ENCODE results near the gene RSBN1L. TPM values are rescaled to one million over a fixed set of nuclear protein-coding genes. Genes with fewer than 3 reads are reported as not detected.

Gene RSBN1L
- polyA plus RNA-seq, 1 donor (not counting 4 experiments of a cell fraction or from before 2014, with no cell fraction given) = 9.6 TPM

- DNase-seq (ENCODE audit: low read depth, low spot score) = no peak
- peaks cover 2% of the 10 kb centered on the region for H4K20me1 ChIP-seq (ENCODE audit: control insufficient read depth, extremely low read depth, insufficient read depth, low read length)
- H3K36me3 ChIP-seq (ENCODE audit: control insufficient read depth in 2 of 2, extremely low read depth in 1 of 2, insufficient read depth in 2 of 2, low read length in 2 of 2) = peaks cover 2 to 4% of the 10 kb centered on the region in 2 experiments
- H3K4me1 ChIP-seq (ENCODE audit: control insufficient read depth, extremely low read depth, insufficient read depth, low read length) = peaks cover 7% of the 10 kb centered on the region
- H3K27me3 ChIP-seq (ENCODE audit: control insufficient read depth, extremely low read depth, insufficient read depth, low read length) = no peaks in the 10 kb centered on the region
- H3K9me1 ChIP-seq (ENCODE audit: control insufficient read depth, extremely low read depth, insufficient read depth, low read length) = no peaks in the 10 kb centered on the region
- H3K27ac ChIP-seq (ENCODE audit: control insufficient read depth, insufficient read depth, low read length) = no peak overlapping the region
- H3K4me3 ChIP-seq (ENCODE audit: control insufficient read depth in 2 of 3, extremely low read depth in 1 of 3, insufficient read depth in 2 of 3, low read depth in 1 of 3, low read length in 3 of 3) = no peak overlapping the region
- FAIRE-seq = no peak
- no peak overlapping the region for H2AFZ ChIP-seq (ENCODE audit: control insufficient read depth, low read length)
- peaks cover 46% of the 10 kb centered on the region for H3K79me2 ChIP-seq (ENCODE audit: control insufficient read depth, insufficient read depth, low read length)
- no peaks in the 10 kb centered on the region for H3K9me3 ChIP-seq (ENCODE audit: control insufficient read depth, low read depth, low read length)
- no peak overlapping the region for H3K9ac ChIP-seq (ENCODE audit: control insufficient read depth, extremely low read depth, insufficient read depth, low read length)
- no peak for TF ChIP-seq EZH2 (IDR thresholded peaks at IDR 0.05; ENCODE audit: low read length)
- TF ChIP-seq, protein P1, sequence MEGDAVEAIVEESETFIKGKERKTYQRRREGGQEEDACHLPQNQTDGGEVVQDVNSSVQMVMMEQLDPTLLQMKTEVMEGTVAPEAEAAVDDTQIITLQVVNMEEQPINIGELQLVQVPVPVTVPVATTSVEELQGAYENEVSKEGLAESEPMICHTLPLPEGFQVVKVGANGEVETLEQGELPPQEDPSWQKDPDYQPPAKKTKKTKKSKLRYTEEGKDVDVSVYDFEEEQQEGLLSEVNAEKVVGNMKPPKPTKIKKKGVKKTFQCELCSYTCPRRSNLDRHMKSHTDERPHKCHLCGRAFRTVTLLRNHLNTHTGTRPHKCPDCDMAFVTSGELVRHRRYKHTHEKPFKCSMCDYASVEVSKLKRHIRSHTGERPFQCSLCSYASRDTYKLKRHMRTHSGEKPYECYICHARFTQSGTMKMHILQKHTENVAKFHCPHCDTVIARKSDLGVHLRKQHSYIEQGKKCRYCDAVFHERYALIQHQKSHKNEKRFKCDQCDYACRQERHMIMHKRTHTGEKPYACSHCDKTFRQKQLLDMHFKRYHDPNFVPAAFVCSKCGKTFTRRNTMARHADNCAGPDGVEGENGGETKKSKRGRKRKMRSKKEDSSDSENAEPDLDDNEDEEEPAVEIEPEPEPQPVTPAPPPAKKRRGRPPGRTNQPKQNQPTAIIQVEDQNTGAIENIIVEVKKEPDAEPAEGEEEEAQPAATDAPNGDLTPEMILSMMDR (optimal IDR thresholded peaks at IDR 0.05 in 1 of 3, IDR thresholded peaks at IDR 0.05 in 1 of 3, conservative IDR thresholded peaks at IDR 0.05 in 1 of 3; ENCODE audit: extremely low read depth in 1 of 3, insufficient read depth in 2 of 3, low read length in 3 of 3) = no peak
- dilution Hi-C loops (cut with MboI; ENCODE audit: extremely low pct_ligation_motif_present, low sequenced_read_pairs) = no loop called here
- H3K4me2 ChIP-seq (ENCODE audit: control insufficient read depth, extremely low read depth, insufficient read depth, low read depth, low read length) = no peak overlapping the region
Observed at GRCh38 chr7:77794000-77794399, 97.7 kb downstream of the RSBN1L start.

DNA sequence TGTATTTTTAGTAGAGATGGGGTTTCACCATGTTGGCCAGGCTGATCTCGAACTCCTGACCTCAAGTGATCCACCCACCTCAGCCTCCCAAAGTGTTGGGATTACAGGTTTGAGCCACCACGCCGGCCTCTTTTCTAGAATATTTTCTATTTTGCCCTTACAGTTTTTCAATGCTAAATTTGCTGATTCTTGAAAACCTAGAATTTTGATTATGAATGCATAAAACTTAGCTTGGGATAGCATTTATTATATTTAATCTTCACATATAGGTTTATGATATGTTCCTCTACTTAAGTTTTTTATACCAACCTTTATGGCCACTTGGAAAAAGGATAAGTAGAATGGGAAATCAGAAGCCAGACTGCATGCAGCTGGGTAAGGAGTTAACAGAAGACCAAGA, 99.8 kb downstream of the RSBN1L start:
- Histone ChIP-seq H2AFZ (ENCODE audit: control insufficient read depth, low read length) (no peak overlapping the region), H3K9me3 (ENCODE audit: control insufficient read depth, low read depth, low read length) (no peaks in the 10 kb centered on the region), H3K9me1 (ENCODE audit: control insufficient read depth, extremely low read depth, insufficient read depth, low read length) (no peaks in the 10 kb centered on the region), H3K4me2 (ENCODE audit: control insufficient read depth, extremely low read depth, insufficient read depth, low read depth, low read length) (peak overlapping the region; percentile 98), H3K27ac (ENCODE audit: control insufficient read depth, insufficient read depth, low read length) (no peak overlapping the region), H3K27me3 (ENCODE audit: control insufficient read depth, extremely low read depth, insufficient read depth, low read length) (no peaks in the 10 kb centered on the region), H3K9ac (ENCODE audit: control insufficient read depth, extremely low read depth, insufficient read depth, low read length) (no peak overlapping the region), H3K79me2 (ENCODE audit: control insufficient read depth, insufficient read depth, low read length) (peaks cover 59% of the 10 kb centered on the region), H3K4me1 (ENCODE audit: control insufficient read depth, extremely low read depth, insufficient read depth, low read length) (peaks cover 17% of the 10 kb centered on the region), H4K20me1 (ENCODE audit: control insufficient read depth, extremely low read depth, insufficient read depth, low read length) (peaks cover 2% of the 10 kb centered on the region), H3K4me3 (ENCODE audit: control insufficient read depth in 2 of 3, extremely low read depth in 1 of 3, insufficient read depth in 2 of 3, low read depth in 1 of 3, low read length in 3 of 3) (peak overlapping the region in 1 of 3 experiments; percentile 77), H3K36me3 (ENCODE audit: control insufficient read depth in 2 of 2, extremely low read depth in 1 of 2, insufficient read depth in 2 of 2, low read length in 2 of 2) (peaks cover 2 to 4% of the 10 kb centered on the region in 2 experiments)
- no peak for DNase-seq (ENCODE audit: low read depth, low spot score)
- FAIRE-seq = no peak
- TF ChIP-seq, protein P1 (optimal IDR thresholded peaks at IDR 0.05 in 1 of 3, IDR thresholded peaks at IDR 0.05 in 1 of 3, conservative IDR thresholded peaks at IDR 0.05 in 1 of 3; ENCODE audit: extremely low read depth in 1 of 3, insufficient read depth in 2 of 3, low read length in 3 of 3) = no peak
- no peak for TF ChIP-seq EZH2 (IDR thresholded peaks at IDR 0.05; ENCODE audit: low read length)
- dilution Hi-C loops (cut with MboI; ENCODE audit: extremely low pct_ligation_motif_present, low sequenced_read_pairs) = no loop called here

Measured in keratinocyte (primary cell).